GM12878 (cell line): ENCODE data around the gene IL17RC. TPM values are rescaled to one million over a fixed set of nuclear protein-coding genes. Genes with fewer than 3 reads are reported as not detected.

Source experiments
- ATAC-seq: fragments of 200-7000 bp; cut with Tn5 transposase; 3 replicates; pipeline ENCODE4 v1.9.1; 2020; ENCODE audit warnings: mild to moderate bottlenecking, moderate library complexity
- BruUV-seq: library from RNA; stranded (reverse); fragments of 400-500 nt; replicated peaks from 2 replicates; lab custom pipeline; 2021; lab: Mats Ljungman, UMichigan
- CTCF ChIA-PET: fragments of 300-600 bp; sonication (Branson Sonifier 250); formaldehyde crosslinking; extraction: SDS; loops from one replicate; lab custom pipeline; 2021; ENCODE audit warnings: inconsistent platforms; lab: Yijun Ruan, JAX
- POLR2A ChIA-PET: fragments of 350-600 bp; formaldehyde crosslinking; extraction: SDS; loops from one replicate; lab custom pipeline; 2021; ENCODE audit warnings: inconsistent platforms; lab: Charles Lee
- RAD21 ChIA-PET: fragments of 300-600 bp; sonication (Branson Sonifier 250); formaldehyde crosslinking; loops from one replicate; lab custom pipeline; 2023; ENCODE audit warnings: antibody characterized with exemption; ENCODE audit not compliant: unreplicated experiment; lab: Charles Lee
- SMC1A ChIA-PET: fragments of 300-600 bp; sonication (Branson Sonifier 250); formaldehyde crosslinking; loops from one replicate; lab custom pipeline; 2023; ENCODE audit not compliant: unreplicated experiment, uncharacterized antibody; lab: Charles Lee
- DNase-seq: peaks from one replicate; pipeline ENCODE4 v3.0.0-alpha.2; 2011; ENCODE audit warnings: low read depth, low spot score
- FAIRE-seq: peaks from 3 replicates; lab custom pipeline; 2011; peaks lifted over from hg19 to GRCh38; lab: Jason Lieb, UNC
- H2AFZ ChIP-seq: 2 replicates; pipeline ENCODE4 v1.6.0; 2011; ENCODE audit warnings: low read depth, low read length, control low read depth; ENCODE audit not compliant: control insufficient read depth
- H3K27ac ChIP-seq: 2 replicates; pipeline ENCODE4 v1.5.1; 2011; ENCODE audit warnings: control low read depth; ENCODE audit not compliant: control insufficient read depth, insufficient read depth
- H3K27me3 ChIP-seq, 2 experiments: replicated peaks in 1 of 2; 2 replicates each; pipeline versions ENCODE4 v1.6.0 to v1.6.1; 2011; ENCODE audit warnings: low read length in 1 of 2; ENCODE audit not compliant: control insufficient read depth in 2 of 2, insufficient read depth in 2 of 2
- H3K36me3 ChIP-seq, 2 experiments: 2 replicates each; pipeline ENCODE4 v1.5.1; 2011; ENCODE audit warnings: low read length in 1 of 2; ENCODE audit not compliant: control insufficient read depth in 2 of 2, insufficient read depth in 2 of 2
- H3K4me1 ChIP-seq: 2 replicates; pipeline ENCODE4 v1.6.1; 2011; ENCODE audit warnings: mild to moderate bottlenecking, low read length, moderate library complexity, mixed read lengths; ENCODE audit not compliant: control insufficient read depth, insufficient read depth
- H3K4me2 ChIP-seq: 2 replicates; pipeline ENCODE4 v1.6.0; 2011; ENCODE audit warnings: control low read depth; ENCODE audit not compliant: control insufficient read depth, insufficient read depth
- H3K4me3 ChIP-seq: fragments of 200-600 bp; sonication (generic); 2 replicates; pipeline ENCODE4 v1.5.1; 2016
- H3K79me2 ChIP-seq: 2 replicates; pipeline ENCODE4 v1.6.0; 2011; ENCODE audit warnings: low read length; ENCODE audit not compliant: control insufficient read depth, insufficient read depth
- H3K9ac ChIP-seq: 2 replicates; pipeline ENCODE4 v1.8.0; 2011; ENCODE audit warnings: low read length, control low read depth, mixed read lengths; ENCODE audit not compliant: control insufficient read depth, insufficient read depth
- H3K9me3 ChIP-seq: replicated peaks from 3 replicates; pipeline ENCODE4 v1.5.1; 2011; ENCODE audit warnings: mild to moderate bottlenecking, low read length; ENCODE audit not compliant: control insufficient read depth, insufficient read depth
- H4K20me1 ChIP-seq: 2 replicates; pipeline ENCODE4 v1.6.0; 2011; ENCODE audit not compliant: control insufficient read depth, insufficient read depth
- GABPA ChIP-seq: IDR thresholded peaks from 2 replicates; pipeline ENCODE4 v1.6.1; 2014; ENCODE audit warnings: antibody characterized with exemption, low read depth, mild to moderate bottlenecking, inconsistent platforms
- HDGF ChIP-seq: fragments of 450-650 bp; IDR thresholded peaks from 2 replicates; pipeline ENCODE4 v1.6.1; 2016; ENCODE audit warnings: antibody characterized with exemption
- LARP7 ChIP-seq: fragments of 450-650 bp; IDR thresholded peaks from 2 replicates; pipeline ENCODE4 v1.6.1; 2017; ENCODE audit warnings: mild to moderate bottlenecking
- NBN ChIP-seq: fragments of 450-650 bp; IDR thresholded peaks from 2 replicates; pipeline ENCODE4 v1.6.1; 2016
- NFYA ChIP-seq: IDR thresholded peaks from 2 replicates; pipeline ENCODE4 v1.6.1; 2011; ENCODE audit warnings: low read depth, mild to moderate bottlenecking, low read length, improper control_type of control experiment, borderline replicate concordance
- ZBTB11 ChIP-seq: fragments of 450-650 bp; formaldehyde crosslinking; IDR thresholded peaks from 2 replicates; pipeline ENCODE4 v1.5.0; 2022; ENCODE audit warnings: mild to moderate bottlenecking, missing genetic modification characterization
- ZNF24 ChIP-seq: fragments of 450-650 bp; IDR thresholded peaks from 2 replicates; pipeline ENCODE4 v1.6.1; 2017; ENCODE audit warnings: antibody characterized with exemption, mild to moderate bottlenecking
- ZNF274 ChIP-seq: IDR thresholded peaks from one replicate; pipeline ENCODE4 v1.8.0; 2011; ENCODE audit not compliant: insufficient read length, insufficient read depth
- ZNF687 ChIP-seq: fragments of 450-650 bp; IDR thresholded peaks from 2 replicates; pipeline ENCODE4 v1.6.1; 2017; ENCODE audit warnings: mild to moderate bottlenecking, moderate library complexity
- WGBS: methylation state at CpG from one replicate; pipeline ENCODE4 v1.1.6; 2016; ENCODE audit warnings: low lambda C conversion rate; ENCODE audit not compliant: insufficient replicate concordance, insufficient coverage; ENCODE audit errors: missing lambda C conversion rate; 5-methylcytosine and 5-hydroxymethylcytosine counted together
- in situ Hi-C: fragments of 300-500 bp; cut with MboI; formaldehyde crosslinking; loops from 9 replicates; pipeline ENCODE4 v1.14.3; 2018; ENCODE audit warnings: mixed read lengths
- intact Hi-C: fragments of 100-400 bp; cut with micrococcal nuclease; formaldehyde crosslinking; loops from one replicate; pipeline ENCODE4 v1.14.2; 2022; ENCODE audit not compliant: unreplicated experiment
- polyA plus RNA-seq, 11 experiments: library from polyadenylated mRNA; depleted of rRNA in 4 of 11; unstranded in 6 of 11; stranded (reverse) in 5 of 11; fragments of >200 nt; fragmentation: Nextera tagmentation in 4 of 11; fragmentation: Illumina TruSeq in 1 of 11; extraction: Ambion mirVana in 4 of 11; extraction: Trizol in 1 of 11; gene quantifications; 1 replicate in 1 of 11; 2 replicates in 10 of 11; pipeline versions ENCODE4 v1.2.1 to v1.2.3, GENCODE V29; 2011 to 2016; ENCODE audit warnings: inconsistent platforms in 2 of 11, missing spikeins in 2 of 11, low read depth in 1 of 11
- total RNA-seq, 4 experiments: library from RNA; depleted of rRNA in 3 of 4; stranded (reverse); fragments of >200 nt in 3 of 4; fragmentation: Illumina TruSeq in 1 of 4; extraction: Trizol in 1 of 4; gene quantifications; 2 replicates each; pipeline versions ENCODE4 v1.2.1 to v1.2.3, GENCODE V29; 2013 to 2021

The IL17RC gene
- total and polyA plus RNA-seq, 10 of the 15 experiments (the other 5 are each of a cell fraction or from before 2014, with no cell fraction given), result 0.07 to 4.4 (median 0.34) TPM; not detected in 3

- Histone ChIP-seq H3K36me3 (no peaks in the 10 kb centered on the region), H3K4me1 (peaks cover 3% of the 10 kb centered on the region; the same call in 1 of the 2 replicates), H3K4me3 (no peak overlapping the region), H3K27me3 (no peaks in the 10 kb centered on the region), H3K4me2 (no peak overlapping the region), H3K9ac (no peak overlapping the region), H3K79me2 (no peaks in the 10 kb centered on the region), H2AFZ (no peak overlapping the region), H3K9me3 (no peaks in the 10 kb centered on the region), H4K20me1 (no peaks in the 10 kb centered on the region), H3K27ac (no peak overlapping the region)
- ATAC-seq (no peak), DNase-seq (no peak), FAIRE-seq (no peak)
- in situ Hi-C loops (no loop called here), intact Hi-C loops (loop anchor here (10.0 kb wide), 1 partner anchor 269 kb away; no protein-coding TSS in a partner anchor)
- ChIA-PET POLR2A (interaction anchor here (0.6 kb wide), 2 partner anchors 8 to 24 kb away, joined by 3 to 4 read pairs; no protein-coding TSS in a partner anchor), CTCF (interaction anchor here (1.1 to 5.8 kb wide), 3 partner anchors 17 to 366 kb away, joined by 3 to 29 read pairs (median 3); partner anchors contain the start of gene CRELD1), SMC1A (no interaction called here), RAD21 (no interaction called here)
- BruUV-seq, result no TSS peak
- TF ChIP-seq LARP7 (no peak), NBN (no peak), ZBTB11 (CRISPR knock-in tag) (no peak), ZNF24 (no peak), ZNF687 (no peak), NFYA (no peak), GABPA (no peak), HDGF (no peak), ZNF274 (no peak)
- 91% methylated on average over 5 of the region's 5 CpGs for WGBS
Measured at GRCh38 chr3:9955611-9956352, 38.9 kb downstream of the IL17RC start.
